ENCODE results near the gene ACSL1.

ACSL1 gene

GRCh38 chr4:184715526-184715925, 110.2 kb downstream of the ACSL1 start:
- no peak for DNase-seq

- DNase-seq = no peak
Observed at GRCh38 chr4:184713887-184714286, 111.9 kb downstream of the ACSL1 start.

- no peak for DNase-seq
Observed at GRCh38 chr4:184712322-184712721, 113.4 kb downstream of the ACSL1 start.

GRCh38 chr4:184706453-184706852, 119.3 kb downstream of the ACSL1 start:
- DNase-seq = no peak

GRCh38 chr4:184705692-184706091, 120.1 kb downstream of the ACSL1 start:
- no peak for DNase-seq

All from stimulated activated CD4-positive, alpha-beta T cell treated with anti-CD3 and anti-CD28 coated beads, Interleukin-4, amount 100 ng/mL, for 24 hours (primary cell).